Liver (tissue), 9 donors: ENCODE data around the gene LTK. TPM values are rescaled to one million over a fixed set of nuclear protein-coding genes. Genes with fewer than 3 reads are reported as not detected.

ENCODE experiments used
- DNase-seq: peaks from one replicate; pipeline ENCODE4 v3.0.0-alpha.2; 2017; ENCODE audit warnings: low spot score
- H3K27ac ChIP-seq, 2 donors: one replicate each; pipeline ENCODE4 v1.7.0; 2013; ENCODE audit warnings: inconsistent platforms in 2 of 2, low read length in 2 of 2, control low read depth in 1 of 2, low read depth in 1 of 2, mild to moderate bottlenecking in 1 of 2
- H3K27me3 ChIP-seq, 4 donors: one replicate each; pipeline versions ENCODE4 v1.6.1 to v1.7.0; 2013; ENCODE audit warnings: low read length in 3 of 4, inconsistent platforms in 1 of 4, mild to moderate bottlenecking in 1 of 4, moderate library complexity in 1 of 4; ENCODE audit not compliant: control insufficient read depth in 4 of 4, insufficient read depth in 4 of 4
- H3K36me3 ChIP-seq, 4 donors: one replicate each; pipeline versions ENCODE4 v1.6.1 to v1.7.0; 2013; ENCODE audit warnings: low read length in 3 of 4, mild to moderate bottlenecking in 3 of 4, low read depth in 1 of 4, moderate library complexity in 1 of 4; ENCODE audit not compliant: control insufficient read depth in 4 of 4, insufficient read depth in 3 of 4
- H3K4me1 ChIP-seq, 4 donors: one replicate each; pipeline versions ENCODE4 v1.6.1 to v1.7.0; 2013; ENCODE audit warnings: low read length in 3 of 4, mild to moderate bottlenecking in 3 of 4, moderate library complexity in 1 of 4; ENCODE audit not compliant: control insufficient read depth in 4 of 4, insufficient read depth in 4 of 4
- H3K4me3 ChIP-seq, 3 donors: one replicate each; pipeline versions ENCODE4 v1.6.1 to v1.7.0; 2013; ENCODE audit warnings: low read length in 3 of 3, control low read depth in 1 of 3, low read depth in 1 of 3, mild to moderate bottlenecking in 1 of 3
- H3K9ac ChIP-seq, 2 donors: one replicate each; pipeline ENCODE4 v1.7.0; 2013; ENCODE audit warnings: low read length in 2 of 2, mild to moderate bottlenecking in 2 of 2, moderate library complexity in 2 of 2, control low read depth in 1 of 2, low read depth in 1 of 2
- H3K9me3 ChIP-seq, 4 donors: one replicate each; pipeline versions ENCODE4 v1.6.1 to v1.7.0; 2013; ENCODE audit warnings: low read length in 3 of 4; ENCODE audit not compliant: control insufficient read depth in 4 of 4
- EGR1 ChIP-seq, 2 donors: IDR thresholded peaks; 2 replicates each; pipeline ENCODE4 v1.6.1; 2016 to 2018; ENCODE audit warnings: antibody characterized with exemption in 2 of 2, low read depth in 2 of 2
- FOXA1 ChIP-seq: IDR thresholded peaks from 2 replicates; pipeline ENCODE4 v1.6.1; 2016; ENCODE audit warnings: antibody characterized with exemption
- FOXA2 ChIP-seq: IDR thresholded peaks from 2 replicates; pipeline ENCODE4 v1.6.1; 2016; ENCODE audit warnings: antibody characterized with exemption
- GABPA ChIP-seq, 2 donors: IDR thresholded peaks in 1 of 2; conservative IDR thresholded peaks in 1 of 2; 2 replicates each; pipeline ENCODE4 v1.6.1; 2016; ENCODE audit warnings: antibody characterized with exemption in 2 of 2, mild to moderate bottlenecking in 1 of 2, moderate library complexity in 1 of 2
- HNF4A ChIP-seq, 2 donors: conservative IDR thresholded peaks; 2 replicates each; pipeline ENCODE4 v1.6.1; 2016; ENCODE audit warnings: antibody characterized with exemption in 2 of 2, mild to moderate bottlenecking in 2 of 2
- HNF4G ChIP-seq: IDR thresholded peaks from 2 replicates; pipeline ENCODE4 v1.6.1; 2016; ENCODE audit warnings: antibody characterized with exemption
- JUND ChIP-seq, 2 donors: IDR thresholded peaks; 2 replicates each; pipeline ENCODE4 v1.6.1; 2016; ENCODE audit warnings: antibody characterized with exemption in 2 of 2
- NR2F2 ChIP-seq: IDR thresholded peaks from 2 replicates; pipeline ENCODE4 v1.6.1; 2016; ENCODE audit warnings: antibody characterized with exemption
- RAD21 ChIP-seq, 2 donors: IDR thresholded peaks; 2 replicates each; pipeline ENCODE4 v1.6.1; 2016; ENCODE audit warnings: antibody characterized with exemption in 2 of 2, mild to moderate bottlenecking in 2 of 2
- RXRA ChIP-seq, 2 donors: IDR thresholded peaks; 2 replicates each; pipeline ENCODE4 v1.6.1; 2017 to 2018; ENCODE audit warnings: antibody characterized with exemption in 2 of 2, mild to moderate bottlenecking in 1 of 2
- SP1 ChIP-seq: IDR thresholded peaks from 2 replicates; pipeline ENCODE4 v1.6.1; 2018; ENCODE audit warnings: antibody characterized with exemption, mild to moderate bottlenecking
- TAF1 ChIP-seq: conservative IDR thresholded peaks from 2 replicates; pipeline ENCODE4 v1.6.1; 2016; ENCODE audit warnings: antibody characterized with exemption, mild to moderate bottlenecking
- YY1 ChIP-seq: IDR thresholded peaks from 2 replicates; pipeline ENCODE4 v1.6.1; 2016; ENCODE audit warnings: antibody characterized with exemption, mild to moderate bottlenecking
- WGBS: extraction: QIAGEN DNeasy Blood & Tissue Kit; methylation state at CpG from one replicate; pipeline ENCODE4 v1.1.7; 2013; 5-methylcytosine and 5-hydroxymethylcytosine counted together
- polyA plus RNA-seq, 2 donors: library from polyadenylated mRNA; stranded (reverse) in 1 of 2; unstranded in 1 of 2; fragments of 200-250 nt in 1 of 2; fragments of >200 nt in 1 of 2; fragmentation: Nextera tagmentation in 1 of 2; extraction: Ambion mirVana in 1 of 2; gene quantifications; one replicate each; pipeline versions ENCODE4 v1.2.1 to v1.2.3, GENCODE V29; 2013 to 2015
- total RNA-seq, 2 donors: library from RNA; depleted of rRNA; stranded (reverse); fragments of >200 nt; gene quantifications; one replicate each; pipeline ENCODE4 v1.2.3, GENCODE V29; 2014
- TF ChIP-seq, protein P1 (sequence below): IDR thresholded peaks from 2 replicates; pipeline ENCODE4 v1.6.1; 2016; ENCODE audit warnings: antibody characterized with exemption, mild to moderate bottlenecking
- TF ChIP-seq, protein P2 (sequence below): IDR thresholded peaks from 2 replicates; pipeline ENCODE4 v1.6.1; 2016; ENCODE audit warnings: antibody characterized with exemption
- TF ChIP-seq, protein P3 (sequence below): fragments of 150-350 bp; IDR thresholded peaks from 2 replicates; pipeline ENCODE4 v1.5.1; 2017; ENCODE audit warnings: improper control_type of control experiment, low read depth, low read length; ENCODE audit not compliant: missing input control
- TF ChIP-seq, protein P4 (sequence below): IDR thresholded peaks from 2 replicates; pipeline ENCODE4 v1.6.1; 2016; ENCODE audit warnings: antibody characterized with exemption
- TF ChIP-seq, protein P5 (sequence below): IDR thresholded peaks from 2 replicates; pipeline ENCODE4 v1.6.1; 2016; ENCODE audit warnings: antibody characterized with exemption
- donor health status: healthy.
- donor health status: healthy.
- donor health status: healthy.
- donor health status: healthy.
- donor health status: healthy.

The LTK gene
- total and polyA plus RNA-seq, 4 donors, result 0.86 to 3.0 (median 2.0) TPM

DNA sequence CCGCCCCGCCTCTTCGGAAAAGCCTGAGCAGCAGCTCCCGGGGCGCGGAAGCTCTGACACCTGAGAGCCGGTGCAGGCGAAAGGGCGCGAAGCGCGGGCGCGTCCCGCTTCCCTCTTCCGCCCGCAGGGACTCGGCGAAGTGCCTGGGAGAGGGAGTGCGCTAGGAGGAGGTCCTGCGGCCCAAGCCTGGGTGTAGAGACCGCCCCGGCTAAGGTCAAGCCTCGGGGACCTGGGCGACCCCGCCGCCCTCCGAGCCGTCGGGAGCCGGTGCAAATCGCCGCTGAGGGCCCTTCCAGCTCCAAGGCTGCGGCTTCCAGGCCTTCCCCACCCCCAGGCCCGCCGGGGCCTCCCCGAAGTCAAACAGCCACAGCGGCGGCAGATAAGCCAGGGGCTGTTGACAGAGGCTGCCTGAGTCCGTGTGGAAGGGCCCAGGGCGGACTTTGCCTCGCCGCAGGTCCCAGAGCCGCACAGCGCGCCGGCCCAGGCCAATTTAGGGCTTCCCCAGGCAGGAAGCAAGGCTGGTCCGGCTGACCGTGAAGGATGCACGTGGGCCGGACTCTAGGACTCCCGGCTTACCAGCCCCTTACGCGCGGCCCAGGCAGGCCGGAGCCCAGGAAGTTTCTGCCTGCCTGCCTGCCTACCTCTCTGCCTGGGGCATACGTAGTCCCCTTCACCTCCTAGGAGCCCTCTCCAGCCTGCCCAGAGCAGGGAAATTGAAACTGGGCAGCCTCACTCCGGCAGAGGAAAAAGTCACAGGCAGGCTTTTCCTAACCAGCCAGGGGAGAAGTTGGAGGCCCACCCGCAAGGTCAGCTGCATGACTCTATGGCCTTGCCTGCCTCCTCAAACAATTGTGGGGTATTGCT lies 17.7 kb downstream of the LTK start:
- Histone ChIP-seq H3K9me3 (no peaks in the 10 kb centered on the region), H3K36me3 (no peaks in the 10 kb centered on the region), H3K27ac (peak overlapping the region; percentile 28 to 38), H3K4me1 (peaks cover 16 to 40% (median 31%) of the 10 kb centered on the region in 4 donors), H3K9ac (peak overlapping the region in 1 of 2 donors; percentile 24), H3K4me3 (peak overlapping the region in 2 of 3 donors; percentile 40 to 71), H3K27me3 (peaks cover 0 to 2% (median 0%) of the 10 kb centered on the region in 4 donors)
- TF ChIP-seq FOXA1, result peak; percentile 64
- TF ChIP-seq HNF4A (conservative IDR thresholded peaks at IDR 0.05), result peak; percentile 86 to 88
- TF ChIP-seq, protein P1, sequence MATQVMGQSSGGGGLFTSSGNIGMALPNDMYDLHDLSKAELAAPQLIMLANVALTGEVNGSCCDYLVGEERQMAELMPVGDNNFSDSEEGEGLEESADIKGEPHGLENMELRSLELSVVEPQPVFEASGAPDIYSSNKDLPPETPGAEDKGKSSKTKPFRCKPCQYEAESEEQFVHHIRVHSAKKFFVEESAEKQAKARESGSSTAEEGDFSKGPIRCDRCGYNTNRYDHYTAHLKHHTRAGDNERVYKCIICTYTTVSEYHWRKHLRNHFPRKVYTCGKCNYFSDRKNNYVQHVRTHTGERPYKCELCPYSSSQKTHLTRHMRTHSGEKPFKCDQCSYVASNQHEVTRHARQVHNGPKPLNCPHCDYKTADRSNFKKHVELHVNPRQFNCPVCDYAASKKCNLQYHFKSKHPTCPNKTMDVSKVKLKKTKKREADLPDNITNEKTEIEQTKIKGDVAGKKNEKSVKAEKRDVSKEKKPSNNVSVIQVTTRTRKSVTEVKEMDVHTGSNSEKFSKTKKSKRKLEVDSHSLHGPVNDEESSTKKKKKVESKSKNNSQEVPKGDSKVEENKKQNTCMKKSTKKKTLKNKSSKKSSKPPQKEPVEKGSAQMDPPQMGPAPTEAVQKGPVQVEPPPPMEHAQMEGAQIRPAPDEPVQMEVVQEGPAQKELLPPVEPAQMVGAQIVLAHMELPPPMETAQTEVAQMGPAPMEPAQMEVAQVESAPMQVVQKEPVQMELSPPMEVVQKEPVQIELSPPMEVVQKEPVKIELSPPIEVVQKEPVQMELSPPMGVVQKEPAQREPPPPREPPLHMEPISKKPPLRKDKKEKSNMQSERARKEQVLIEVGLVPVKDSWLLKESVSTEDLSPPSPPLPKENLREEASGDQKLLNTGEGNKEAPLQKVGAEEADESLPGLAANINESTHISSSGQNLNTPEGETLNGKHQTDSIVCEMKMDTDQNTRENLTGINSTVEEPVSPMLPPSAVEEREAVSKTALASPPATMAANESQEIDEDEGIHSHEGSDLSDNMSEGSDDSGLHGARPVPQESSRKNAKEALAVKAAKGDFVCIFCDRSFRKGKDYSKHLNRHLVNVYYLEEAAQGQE, result peak; percentile 31
- peak; percentile 80 for TF ChIP-seq FOXA2
- TF ChIP-seq JUND (IDR thresholded peaks at IDR 0.05), result peak in 1 of 2 donors; percentile 29
- peak in 1 of 2 donors; percentile 28 for TF ChIP-seq RAD21 (IDR thresholded peaks at IDR 0.05)
- TF ChIP-seq GABPA (IDR thresholded peaks at IDR 0.05 in 1 of 2, conservative IDR thresholded peaks at IDR 0.05 in 1 of 2), result no peak
- TF ChIP-seq YY1, result peak; percentile 55
- TF ChIP-seq TAF1, result no peak
- TF ChIP-seq, protein P2, sequence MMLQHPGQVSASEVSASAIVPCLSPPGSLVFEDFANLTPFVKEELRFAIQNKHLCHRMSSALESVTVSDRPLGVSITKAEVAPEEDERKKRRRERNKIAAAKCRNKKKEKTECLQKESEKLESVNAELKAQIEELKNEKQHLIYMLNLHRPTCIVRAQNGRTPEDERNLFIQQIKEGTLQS, result no peak
- peak; percentile 15 to 48 for TF ChIP-seq RXRA (IDR thresholded peaks at IDR 0.05)
- TF ChIP-seq, protein P3, sequence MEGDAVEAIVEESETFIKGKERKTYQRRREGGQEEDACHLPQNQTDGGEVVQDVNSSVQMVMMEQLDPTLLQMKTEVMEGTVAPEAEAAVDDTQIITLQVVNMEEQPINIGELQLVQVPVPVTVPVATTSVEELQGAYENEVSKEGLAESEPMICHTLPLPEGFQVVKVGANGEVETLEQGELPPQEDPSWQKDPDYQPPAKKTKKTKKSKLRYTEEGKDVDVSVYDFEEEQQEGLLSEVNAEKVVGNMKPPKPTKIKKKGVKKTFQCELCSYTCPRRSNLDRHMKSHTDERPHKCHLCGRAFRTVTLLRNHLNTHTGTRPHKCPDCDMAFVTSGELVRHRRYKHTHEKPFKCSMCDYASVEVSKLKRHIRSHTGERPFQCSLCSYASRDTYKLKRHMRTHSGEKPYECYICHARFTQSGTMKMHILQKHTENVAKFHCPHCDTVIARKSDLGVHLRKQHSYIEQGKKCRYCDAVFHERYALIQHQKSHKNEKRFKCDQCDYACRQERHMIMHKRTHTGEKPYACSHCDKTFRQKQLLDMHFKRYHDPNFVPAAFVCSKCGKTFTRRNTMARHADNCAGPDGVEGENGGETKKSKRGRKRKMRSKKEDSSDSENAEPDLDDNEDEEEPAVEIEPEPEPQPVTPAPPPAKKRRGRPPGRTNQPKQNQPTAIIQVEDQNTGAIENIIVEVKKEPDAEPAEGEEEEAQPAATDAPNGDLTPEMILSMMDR, result no peak
- peak; percentile 80 for TF ChIP-seq HNF4G
- TF ChIP-seq, protein P4, sequence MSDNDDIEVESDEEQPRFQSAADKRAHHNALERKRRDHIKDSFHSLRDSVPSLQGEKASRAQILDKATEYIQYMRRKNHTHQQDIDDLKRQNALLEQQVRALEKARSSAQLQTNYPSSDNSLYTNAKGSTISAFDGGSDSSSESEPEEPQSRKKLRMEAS, result no peak
- peak; percentile 94 for TF ChIP-seq SP1
- TF ChIP-seq, protein P5, sequence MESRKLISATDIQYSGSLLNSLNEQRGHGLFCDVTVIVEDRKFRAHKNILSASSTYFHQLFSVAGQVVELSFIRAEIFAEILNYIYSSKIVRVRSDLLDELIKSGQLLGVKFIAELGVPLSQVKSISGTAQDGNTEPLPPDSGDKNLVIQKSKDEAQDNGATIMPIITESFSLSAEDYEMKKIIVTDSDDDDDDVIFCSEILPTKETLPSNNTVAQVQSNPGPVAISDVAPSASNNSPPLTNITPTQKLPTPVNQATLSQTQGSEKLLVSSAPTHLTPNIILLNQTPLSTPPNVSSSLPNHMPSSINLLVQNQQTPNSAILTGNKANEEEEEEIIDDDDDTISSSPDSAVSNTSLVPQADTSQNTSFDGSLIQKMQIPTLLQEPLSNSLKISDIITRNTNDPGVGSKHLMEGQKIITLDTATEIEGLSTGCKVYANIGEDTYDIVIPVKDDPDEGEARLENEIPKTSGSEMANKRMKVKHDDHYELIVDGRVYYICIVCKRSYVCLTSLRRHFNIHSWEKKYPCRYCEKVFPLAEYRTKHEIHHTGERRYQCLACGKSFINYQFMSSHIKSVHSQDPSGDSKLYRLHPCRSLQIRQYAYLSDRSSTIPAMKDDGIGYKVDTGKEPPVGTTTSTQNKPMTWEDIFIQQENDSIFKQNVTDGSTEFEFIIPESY, result no peak
- TF ChIP-seq NR2F2, result no peak
- TF ChIP-seq EGR1 (IDR thresholded peaks at IDR 0.05; ENCODE audit: low read depth in 2 of 2), result no peak
- 12% methylated on average over 59 of the region's 59 CpGs for WGBS
- DNase-seq, result peak; percentile 65
